Ovary (tissue), 3 donors: ENCODE data around the gene ADRB1.

Source experiments
- POLR2A ChIP-seq: fragments of 450-650 bp; IDR thresholded peaks from one replicate; pipeline ENCODE4 v1.6.1; 2017; ENCODE audit warnings: antibody characterized with exemption, mild to moderate bottlenecking, moderate library complexity
- TF ChIP-seq, protein P1 (sequence below), 3 donors: fragments of 450-650 bp in 2 of 3; fragments of 200-600 bp in 1 of 3; IDR thresholded peaks; one replicate each; pipeline versions ENCODE4 v1.5.1 to v1.8.0; 2016 to 2022; ENCODE audit warnings: antibody characterized with exemption in 3 of 3, mild to moderate bottlenecking in 1 of 3
- donor health status: DM: no; HTN: no; CAD: no.

- TF ChIP-seq, protein P1, sequence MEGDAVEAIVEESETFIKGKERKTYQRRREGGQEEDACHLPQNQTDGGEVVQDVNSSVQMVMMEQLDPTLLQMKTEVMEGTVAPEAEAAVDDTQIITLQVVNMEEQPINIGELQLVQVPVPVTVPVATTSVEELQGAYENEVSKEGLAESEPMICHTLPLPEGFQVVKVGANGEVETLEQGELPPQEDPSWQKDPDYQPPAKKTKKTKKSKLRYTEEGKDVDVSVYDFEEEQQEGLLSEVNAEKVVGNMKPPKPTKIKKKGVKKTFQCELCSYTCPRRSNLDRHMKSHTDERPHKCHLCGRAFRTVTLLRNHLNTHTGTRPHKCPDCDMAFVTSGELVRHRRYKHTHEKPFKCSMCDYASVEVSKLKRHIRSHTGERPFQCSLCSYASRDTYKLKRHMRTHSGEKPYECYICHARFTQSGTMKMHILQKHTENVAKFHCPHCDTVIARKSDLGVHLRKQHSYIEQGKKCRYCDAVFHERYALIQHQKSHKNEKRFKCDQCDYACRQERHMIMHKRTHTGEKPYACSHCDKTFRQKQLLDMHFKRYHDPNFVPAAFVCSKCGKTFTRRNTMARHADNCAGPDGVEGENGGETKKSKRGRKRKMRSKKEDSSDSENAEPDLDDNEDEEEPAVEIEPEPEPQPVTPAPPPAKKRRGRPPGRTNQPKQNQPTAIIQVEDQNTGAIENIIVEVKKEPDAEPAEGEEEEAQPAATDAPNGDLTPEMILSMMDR (IDR thresholded peaks at IDR 0.05) = no peak
- no peak for TF ChIP-seq POLR2A
These were observed 31.4 kb downstream of the ADRB1 start for GRCh38 chr10:114075093-114075492.
